HL-60 (cell line): ENCODE measurements around the gene SDS.

Experiments
- GABPA ChIP-seq: IDR thresholded peaks from 2 replicates; pipeline ENCODE4 v1.6.1; 2012; ENCODE audit warnings: low read depth
- POLR2AphosphoS5 ChIP-seq: IDR thresholded peaks from 2 replicates; pipeline ENCODE4 v1.6.1; 2012; ENCODE audit warnings: low read depth
- TF ChIP-seq, protein P1 (sequence below): IDR thresholded peaks from one replicate; pipeline ENCODE4 v1.5.1; 2011; ENCODE audit warnings: low read length, control low read depth, inconsistent platforms; ENCODE audit not compliant: insufficient read depth
- TF ChIP-seq, protein P2 (sequence below): IDR thresholded peaks from 2 replicates; pipeline ENCODE4 v1.6.1; 2012; ENCODE audit warnings: low read depth; ENCODE audit not compliant: insufficient replicate concordance

GRCh38 chr12:113345318-113345717 is 58.4 kb downstream of the SDS start:
- TF ChIP-seq, protein P1, sequence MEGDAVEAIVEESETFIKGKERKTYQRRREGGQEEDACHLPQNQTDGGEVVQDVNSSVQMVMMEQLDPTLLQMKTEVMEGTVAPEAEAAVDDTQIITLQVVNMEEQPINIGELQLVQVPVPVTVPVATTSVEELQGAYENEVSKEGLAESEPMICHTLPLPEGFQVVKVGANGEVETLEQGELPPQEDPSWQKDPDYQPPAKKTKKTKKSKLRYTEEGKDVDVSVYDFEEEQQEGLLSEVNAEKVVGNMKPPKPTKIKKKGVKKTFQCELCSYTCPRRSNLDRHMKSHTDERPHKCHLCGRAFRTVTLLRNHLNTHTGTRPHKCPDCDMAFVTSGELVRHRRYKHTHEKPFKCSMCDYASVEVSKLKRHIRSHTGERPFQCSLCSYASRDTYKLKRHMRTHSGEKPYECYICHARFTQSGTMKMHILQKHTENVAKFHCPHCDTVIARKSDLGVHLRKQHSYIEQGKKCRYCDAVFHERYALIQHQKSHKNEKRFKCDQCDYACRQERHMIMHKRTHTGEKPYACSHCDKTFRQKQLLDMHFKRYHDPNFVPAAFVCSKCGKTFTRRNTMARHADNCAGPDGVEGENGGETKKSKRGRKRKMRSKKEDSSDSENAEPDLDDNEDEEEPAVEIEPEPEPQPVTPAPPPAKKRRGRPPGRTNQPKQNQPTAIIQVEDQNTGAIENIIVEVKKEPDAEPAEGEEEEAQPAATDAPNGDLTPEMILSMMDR = no peak
- TF ChIP-seq POLR2AphosphoS5 = no peak
- TF ChIP-seq GABPA = no peak
- TF ChIP-seq, protein P2, sequence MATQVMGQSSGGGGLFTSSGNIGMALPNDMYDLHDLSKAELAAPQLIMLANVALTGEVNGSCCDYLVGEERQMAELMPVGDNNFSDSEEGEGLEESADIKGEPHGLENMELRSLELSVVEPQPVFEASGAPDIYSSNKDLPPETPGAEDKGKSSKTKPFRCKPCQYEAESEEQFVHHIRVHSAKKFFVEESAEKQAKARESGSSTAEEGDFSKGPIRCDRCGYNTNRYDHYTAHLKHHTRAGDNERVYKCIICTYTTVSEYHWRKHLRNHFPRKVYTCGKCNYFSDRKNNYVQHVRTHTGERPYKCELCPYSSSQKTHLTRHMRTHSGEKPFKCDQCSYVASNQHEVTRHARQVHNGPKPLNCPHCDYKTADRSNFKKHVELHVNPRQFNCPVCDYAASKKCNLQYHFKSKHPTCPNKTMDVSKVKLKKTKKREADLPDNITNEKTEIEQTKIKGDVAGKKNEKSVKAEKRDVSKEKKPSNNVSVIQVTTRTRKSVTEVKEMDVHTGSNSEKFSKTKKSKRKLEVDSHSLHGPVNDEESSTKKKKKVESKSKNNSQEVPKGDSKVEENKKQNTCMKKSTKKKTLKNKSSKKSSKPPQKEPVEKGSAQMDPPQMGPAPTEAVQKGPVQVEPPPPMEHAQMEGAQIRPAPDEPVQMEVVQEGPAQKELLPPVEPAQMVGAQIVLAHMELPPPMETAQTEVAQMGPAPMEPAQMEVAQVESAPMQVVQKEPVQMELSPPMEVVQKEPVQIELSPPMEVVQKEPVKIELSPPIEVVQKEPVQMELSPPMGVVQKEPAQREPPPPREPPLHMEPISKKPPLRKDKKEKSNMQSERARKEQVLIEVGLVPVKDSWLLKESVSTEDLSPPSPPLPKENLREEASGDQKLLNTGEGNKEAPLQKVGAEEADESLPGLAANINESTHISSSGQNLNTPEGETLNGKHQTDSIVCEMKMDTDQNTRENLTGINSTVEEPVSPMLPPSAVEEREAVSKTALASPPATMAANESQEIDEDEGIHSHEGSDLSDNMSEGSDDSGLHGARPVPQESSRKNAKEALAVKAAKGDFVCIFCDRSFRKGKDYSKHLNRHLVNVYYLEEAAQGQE = no peak
